ENCODE data around the gene SEL1L2.

DNA sequence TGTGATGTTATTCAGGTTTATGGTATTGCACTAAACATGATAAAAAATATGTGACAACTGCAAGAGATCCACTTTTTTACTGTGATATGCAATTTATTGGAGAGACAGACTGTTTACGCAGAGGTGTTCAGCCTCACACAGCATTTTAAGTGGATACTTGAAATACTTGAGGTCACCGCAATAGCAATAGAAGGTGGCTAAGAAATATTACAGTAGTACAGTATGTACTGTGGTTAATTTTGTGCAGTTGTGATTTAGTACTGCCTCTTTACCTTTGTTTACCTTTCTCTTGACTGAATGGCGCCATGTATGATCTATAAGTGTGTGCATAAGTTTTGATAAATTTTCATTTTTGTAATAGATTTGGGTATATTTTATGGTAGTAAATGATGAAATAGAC is 22.3 kb upstream of the SEL1L2 start:
- TF ChIP-seq, protein P1, sequence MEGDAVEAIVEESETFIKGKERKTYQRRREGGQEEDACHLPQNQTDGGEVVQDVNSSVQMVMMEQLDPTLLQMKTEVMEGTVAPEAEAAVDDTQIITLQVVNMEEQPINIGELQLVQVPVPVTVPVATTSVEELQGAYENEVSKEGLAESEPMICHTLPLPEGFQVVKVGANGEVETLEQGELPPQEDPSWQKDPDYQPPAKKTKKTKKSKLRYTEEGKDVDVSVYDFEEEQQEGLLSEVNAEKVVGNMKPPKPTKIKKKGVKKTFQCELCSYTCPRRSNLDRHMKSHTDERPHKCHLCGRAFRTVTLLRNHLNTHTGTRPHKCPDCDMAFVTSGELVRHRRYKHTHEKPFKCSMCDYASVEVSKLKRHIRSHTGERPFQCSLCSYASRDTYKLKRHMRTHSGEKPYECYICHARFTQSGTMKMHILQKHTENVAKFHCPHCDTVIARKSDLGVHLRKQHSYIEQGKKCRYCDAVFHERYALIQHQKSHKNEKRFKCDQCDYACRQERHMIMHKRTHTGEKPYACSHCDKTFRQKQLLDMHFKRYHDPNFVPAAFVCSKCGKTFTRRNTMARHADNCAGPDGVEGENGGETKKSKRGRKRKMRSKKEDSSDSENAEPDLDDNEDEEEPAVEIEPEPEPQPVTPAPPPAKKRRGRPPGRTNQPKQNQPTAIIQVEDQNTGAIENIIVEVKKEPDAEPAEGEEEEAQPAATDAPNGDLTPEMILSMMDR (IDR thresholded peaks at IDR 0.05): no peak
- TF ChIP-seq POLR2A (IDR thresholded peaks at IDR 0.05): no peak
- TF ChIP-seq POLR2AphosphoS5 (IDR thresholded peaks at IDR 0.05; ENCODE audit: insufficient read depth in 1 of 2, low read depth in 1 of 2): no peak

All from vagina (tissue), 2 donors.